NCI-H1930 (cell line): ENCODE data around the gene CCDC154.
"Not testable (repeated sequence)": the region's sequence is repeated elsewhere in the genome, so short reads cannot be mapped to it uniquely, and the experiment has no call there.

ENCODE experiments used
- DNase-seq, 2 experiments: peaks; one replicate each; lab custom pipeline; 2025; lab: John Stamatoyannopoulos, UW

Gene CCDC154

GRCh38 chr16:1455190-1456171, 11.1 kb upstream of the CCDC154 start:
- DNase-seq = no peak

- DNase-seq = no peak
Observed at GRCh38 chr16:1454561-1454960, 10.2 kb upstream of the CCDC154 start.

- no peak for DNase-seq
Observed at GRCh38 chr16:1453316-1453715, 9.0 kb upstream of the CCDC154 start.

- no peak for DNase-seq
Observed at GRCh38 chr16:1452530-1452929, 8.2 kb upstream of the CCDC154 start.

GRCh38 chr16:1451702-1452392, 7.5 kb upstream of the CCDC154 start:
- no peak for DNase-seq

- no peak for DNase-seq
Observed at GRCh38 chr16:1450841-1451240, 6.5 kb upstream of the CCDC154 start.

- DNase-seq = no peak
Observed at GRCh38 chr16:1450218-1450617, 5.9 kb upstream of the CCDC154 start.

- DNase-seq = no peak
Observed at GRCh38 chr16:1449201-1449788, 4.9 kb upstream of the CCDC154 start.

- no peak for DNase-seq
Observed at GRCh38 chr16:1448536-1449116, 4.3 kb upstream of the CCDC154 start.

- DNase-seq = no peak
Observed at GRCh38 chr16:1447965-1448364, 3.6 kb upstream of the CCDC154 start.

- DNase-seq = no peak
Observed at GRCh38 chr16:1446296-1447080, 2.1 kb upstream of the CCDC154 start.

GRCh38 chr16:1445518-1446203, 1.3 kb upstream of the CCDC154 start:
- DNase-seq = no peak

- no peak for DNase-seq
Observed at GRCh38 chr16:1444730-1445517, 568 bp upstream of the CCDC154 start.

GRCh38 chr16:1443403-1443973, 868 bp downstream of the CCDC154 start:
- DNase-seq = no peak

- DNase-seq = no peak
Observed at GRCh38 chr16:1442697-1443096, 1.7 kb downstream of the CCDC154 start.

GRCh38 chr16:1441391-1441829, 2.9 kb downstream of the CCDC154 start:
- DNase-seq = no peak

- not testable (repeated sequence) for DNase-seq
Observed at GRCh38 chr16:1439699-1440074, 4.7 kb downstream of the CCDC154 start.

- no peak for DNase-seq
Observed at GRCh38 chr16:1439058-1439698, 5.2 kb downstream of the CCDC154 start.
